K562 (cell line): Measurements from ENCODE around the gene FANK1. TPM values are rescaled to one million over a fixed set of nuclear protein-coding genes. Genes with fewer than 3 reads are reported as not detected.

ENCODE experiments used
- ATAC-seq: fragments of 200-7000 bp; cut with Tn5 transposase; 3 replicates; pipeline ENCODE4 v1.9.1; 2020; ENCODE audit warnings: moderate library complexity
- BruUV-seq: library from RNA; stranded (reverse); fragments of 400-500 nt; replicated peaks from 2 replicates; lab custom pipeline; 2021; lab: Mats Ljungman, UMichigan
- CTCF ChIA-PET: fragments of 300-600 bp; formaldehyde crosslinking; extraction: SDS; loops from one replicate; lab custom pipeline; 2021; ENCODE audit warnings: low intra/inter-chr PET ratio; lab: Yijun Ruan, JAX
- POLR2A ChIA-PET: fragments of 300-600, 350-650 bp; sonication (Branson Sonifier 250); formaldehyde crosslinking; extraction: SDS; loops from one replicate; lab custom pipeline; 2021; ENCODE audit warnings: antibody characterized with exemption, inconsistent platforms; lab: Yijun Ruan, JAX
- DNase-seq, 4 experiments: peaks; one replicate each; pipeline versions ENCODE4 v3.0.0 to v3.0.0-alpha.2; 2011 to 2018; ENCODE audit warnings: low spot score in 3 of 4, mixed read lengths in 3 of 4; ENCODE audit errors: extremely low read depth in 1 of 4
- FAIRE-seq: peaks from 2 replicates; lab custom pipeline; 2011; peaks lifted over from hg19 to GRCh38; lab: Jason Lieb, UNC
- H2AFZ ChIP-seq: 2 replicates; pipeline ENCODE4 v1.6.0; 2011; ENCODE audit warnings: low read depth, low read length, control low read depth, inconsistent platforms
- H3K27ac ChIP-seq: fragments of 200-600 bp; 3 replicates; pipeline ENCODE4 v1.8.0; 2011; ENCODE audit warnings: low read depth, mild to moderate bottlenecking, control low read depth, inconsistent platforms, low read length, moderate library complexity, mixed read lengths; ENCODE audit errors: extremely low read depth
- H3K27me3 ChIP-seq, 2 experiments: fragments of 300-600 bp in 1 of 2; 2 replicates in 1 of 2; 3 replicates in 1 of 2; pipeline versions ENCODE4 v1.6.0 to v1.8.0; 2011; ENCODE audit warnings: inconsistent platforms in 2 of 2, low read length in 2 of 2, mild to moderate bottlenecking in 1 of 2, mixed read lengths in 1 of 2, moderate library complexity in 1 of 2; ENCODE audit not compliant: control insufficient read depth in 2 of 2, insufficient read depth in 2 of 2
- H3K36me3 ChIP-seq: fragments of 300-600 bp; 3 replicates; pipeline ENCODE4 v1.8.0; 2011; ENCODE audit warnings: mild to moderate bottlenecking, low read length, inconsistent platforms; ENCODE audit not compliant: control insufficient read depth, insufficient read depth
- H3K4me1 ChIP-seq, 2 experiments: fragments of 200-600 bp in 1 of 2; replicated peaks in 1 of 2; 2 replicates in 1 of 2; 3 replicates in 1 of 2; pipeline versions ENCODE4 v1.5.1 to v1.8.0; 2011; ENCODE audit warnings: inconsistent platforms in 2 of 2, low read length in 2 of 2, mild to moderate bottlenecking in 1 of 2, mixed read lengths in 1 of 2, moderate library complexity in 1 of 2; ENCODE audit not compliant: control insufficient read depth in 2 of 2, insufficient read depth in 2 of 2
- H3K4me2 ChIP-seq: 2 replicates; pipeline ENCODE4 v1.6.1; 2011; ENCODE audit warnings: low read length, control low read depth, inconsistent platforms, mixed read lengths; ENCODE audit not compliant: insufficient read depth
- H3K4me3 ChIP-seq: fragments of 200-600 bp; sonication (generic), shearing (Covaris generic); 2 replicates; pipeline ENCODE4 v1.5.1; 2016; ENCODE audit warnings: control low read depth, inconsistent platforms
- H3K79me2 ChIP-seq: fragments of 200-600 bp; 3 replicates; pipeline ENCODE4 v1.8.0; 2011; ENCODE audit warnings: low read length, inconsistent platforms; ENCODE audit not compliant: control insufficient read depth, insufficient read depth
- H3K9ac ChIP-seq, 2 experiments: 2 replicates each; pipeline versions ENCODE4 v1.6.0 to v1.6.1; 2011; ENCODE audit warnings: low read depth in 2 of 2, low read length in 2 of 2, control low read depth in 1 of 2, inconsistent platforms in 1 of 2, mild to moderate bottlenecking in 1 of 2, mixed read lengths in 1 of 2; ENCODE audit not compliant: insufficient read depth in 1 of 2
- H3K9me1 ChIP-seq: one replicate; pipeline ENCODE4 v1.6.0; 2011; ENCODE audit warnings: inconsistent platforms, mild to moderate bottlenecking, low read length, moderate library complexity; ENCODE audit not compliant: control insufficient read depth, insufficient read depth
- H3K9me3 ChIP-seq: replicated peaks from 2 replicates; pipeline ENCODE4 v1.5.1; 2011; ENCODE audit warnings: low read depth, low read length, inconsistent platforms; ENCODE audit not compliant: control insufficient read depth, insufficient read depth
- H4K20me1 ChIP-seq: replicated peaks from 2 replicates; pipeline ENCODE4 v1.6.1; 2011; ENCODE audit warnings: low read length, inconsistent platforms, mixed read lengths; ENCODE audit not compliant: control insufficient read depth, insufficient read depth
- ETS2 ChIP-seq: IDR thresholded peaks from 2 replicates; pipeline ENCODE4 v1.6.1; 2016; ENCODE audit warnings: borderline replicate concordance, missing genetic modification characterization, mild to moderate bottlenecking, moderate library complexity, missing compliant biosample characterization; ENCODE audit not compliant: poor library complexity, severe bottlenecking
- HDGF ChIP-seq: fragments of 450-650 bp; IDR thresholded peaks from 2 replicates; pipeline ENCODE4 v1.6.1; 2016
- HMG20A ChIP-seq: fragments of 450-650 bp; formaldehyde crosslinking; conservative IDR thresholded peaks from 2 replicates; pipeline ENCODE4 v1.4.0; 2020; ENCODE audit warnings: mild to moderate bottlenecking, mixed read lengths
- MEIS2 ChIP-seq: fragments of 450-650 bp; IDR thresholded peaks from 2 replicates; pipeline ENCODE4 v1.6.1; 2014; ENCODE audit warnings: mild to moderate bottlenecking; ENCODE audit not compliant: partially characterized antibody
- MXI1 ChIP-seq: IDR thresholded peaks from 2 replicates; pipeline ENCODE4 v1.6.1; 2011; ENCODE audit warnings: low read depth, mild to moderate bottlenecking, improper control_type of control experiment, low read length
- PML ChIP-seq: IDR thresholded peaks from 2 replicates; pipeline ENCODE4 v1.6.1; 2012; ENCODE audit warnings: low read length, inconsistent platforms
- SMAD3 ChIP-seq: fragments of 450-650 bp; formaldehyde crosslinking; conservative IDR thresholded peaks from 2 replicates; pipeline ENCODE4 v1.4.0; 2020; ENCODE audit warnings: mild to moderate bottlenecking
- SMC3 ChIP-seq: conservative IDR thresholded peaks from 2 replicates; pipeline ENCODE4 v1.6.1; 2011; ENCODE audit warnings: low read depth, low read length, improper control_type of control experiment; ENCODE audit not compliant: insufficient read depth
- SUPT5H ChIP-seq: fragments of 450-650 bp; IDR thresholded peaks from 2 replicates; pipeline ENCODE4 v1.6.1; 2016
- U2AF1 ChIP-seq: fragments of 200-400 bp; formaldehyde crosslinking; optimal IDR thresholded peaks from 2 replicates; pipeline ENCODE3; 2017; ENCODE audit warnings: mild to moderate bottlenecking, low read depth, low read length, moderate library complexity
- ZC3H11A ChIP-seq: IDR thresholded peaks from 2 replicates; pipeline ENCODE4 v1.6.1; 2012; ENCODE audit warnings: low read depth, low read length, improper control_type of control experiment
- ZKSCAN3 ChIP-seq: fragments of 250-450 bp; sonication (Bioruptor Pico); IDR thresholded peaks from 2 replicates; pipeline ENCODE4 v1.4.0; 2020
- ZNF12 ChIP-seq: sonication (generic); formaldehyde crosslinking; IDR thresholded peaks from 2 replicates; pipeline ENCODE4 v1.4.0; 2020; ENCODE audit warnings: mild to moderate bottlenecking, missing genetic modification reagents
- WGBS: fragments of 100-300 bp; shearing (Covaris generic); methylation state at CpG from one replicate; pipeline ENCODE4 v1.1.6; 2016; ENCODE audit warnings: low coverage, mixed read lengths; ENCODE audit not compliant: insufficient coverage; ENCODE audit errors: missing lambda C conversion rate; 5-methylcytosine and 5-hydroxymethylcytosine counted together
- in situ Hi-C: fragments of 300-500 bp; cut with MboI; formaldehyde crosslinking; loops from 4 replicates; pipeline ENCODE4 v1.15.0; 2018; ENCODE audit warnings: inconsistent platforms, mixed read lengths
- intact Hi-C: fragments of 100-400 bp; cut with micrococcal nuclease; formaldehyde crosslinking; loops from 2 replicates; pipeline ENCODE4 v1.14.2; 2022
- polyA plus RNA-seq, 8 experiments: library from polyadenylated mRNA; depleted of rRNA in 4 of 8; stranded (reverse) in 5 of 8; unstranded in 3 of 8; fragments of >200 nt; fragmentation: Nextera tagmentation in 2 of 8; fragmentation: Illumina TruSeq in 1 of 8; extraction: Ambion mirVana in 2 of 8; extraction: Trizol in 1 of 8; gene quantifications; 2 replicates each; pipeline versions ENCODE4 v1.2.1 to v1.2.3, GENCODE V29; 2011 to 2014; ENCODE audit warnings: inconsistent platforms in 1 of 8, missing spikeins in 1 of 8
- total RNA-seq, 7 experiments: library from RNA; depleted of rRNA in 6 of 7; stranded (reverse); fragments of >200 nt in 6 of 7; fragmentation: Illumina TruSeq in 2 of 7; extraction: Trizol in 2 of 7; gene quantifications; 2 replicates each; pipeline versions ENCODE4 v1.2.1 to v1.2.3, GENCODE V29; 2011 to 2021; ENCODE audit warnings: low replicate concordance in 1 of 7
- TF ChIP-seq, protein P1 (sequence below), 3 experiments: fragments of 200-800 bp in 1 of 3; sonication (Bioruptor generic) in 1 of 3; sonication (generic) in 1 of 3; formaldehyde crosslinking in 1 of 3; IDR thresholded peaks; 2 replicates each; pipeline versions ENCODE4 v1.6.1 to v1.8.0; 2016 to 2022; ENCODE audit warnings: mild to moderate bottlenecking in 2 of 3, missing compliant biosample characterization in 2 of 3, missing genetic modification characterization in 2 of 3, missing genetic modification reagents in 1 of 3
- TF ChIP-seq, protein P2 (sequence below): fragments of 250-450 bp; sonication (Bioruptor Pico); IDR thresholded peaks from 2 replicates; pipeline ENCODE4 v1.8.0; 2021; ENCODE audit warnings: moderate library complexity, mild to moderate bottlenecking, inconsistent platforms
- TF ChIP-seq, protein P3 (sequence below): fragments of 450-650 bp; formaldehyde crosslinking; conservative IDR thresholded peaks from 2 replicates; pipeline ENCODE4 v1.4.0; 2022; ENCODE audit warnings: mild to moderate bottlenecking, missing genetic modification characterization

FANK1 gene
- total and polyA plus RNA-seq, 9 of the 15 experiments (the other 6 are each of a cell fraction or from before 2014, with no cell fraction given), result 0.11 to 2.3 (median 0.51) TPM; not detected in 1

DNA sequence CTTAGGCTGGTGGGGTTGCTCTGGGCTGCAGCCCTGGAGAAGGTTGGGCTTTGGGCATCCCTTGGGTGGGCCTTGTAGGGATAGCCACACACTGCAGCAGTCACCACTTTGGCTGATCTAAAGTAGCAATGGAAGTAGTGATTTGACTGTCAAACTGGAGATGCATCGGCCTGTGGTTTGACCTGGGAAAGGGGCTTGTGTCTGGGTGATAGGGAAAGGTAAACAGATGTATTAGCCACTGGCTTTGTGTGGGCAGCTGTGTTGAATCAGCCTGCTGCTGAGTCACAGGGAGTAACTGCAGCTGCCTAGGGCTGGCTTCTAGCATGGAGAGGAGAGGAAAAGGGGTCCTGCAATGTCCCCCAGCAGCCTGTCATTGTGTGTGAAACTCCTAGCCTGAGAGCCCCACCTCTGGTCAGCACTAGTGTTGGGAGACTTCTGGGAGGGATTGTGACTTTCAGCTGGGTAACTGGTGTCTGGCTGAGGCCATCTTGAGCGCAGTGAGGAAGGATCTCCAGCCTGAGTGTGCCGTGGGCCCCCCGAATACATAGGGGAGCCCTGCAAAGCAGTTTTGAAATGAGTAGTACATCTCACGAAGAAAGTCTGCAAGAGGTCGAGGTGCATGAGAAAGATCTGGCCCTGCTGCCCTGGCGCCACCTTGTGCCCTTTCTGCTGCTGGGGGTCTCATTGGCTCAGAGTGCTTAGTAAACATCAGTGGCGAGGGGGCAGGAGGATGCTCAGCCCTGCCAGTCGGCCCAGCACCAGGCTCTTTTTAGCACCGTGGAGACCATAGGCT lies 117.3 kb downstream of the FANK1 start:
- Histone ChIP-seq H3K9me1 (no peaks in the 10 kb centered on the region), H4K20me1 (no peaks in the 10 kb centered on the region), H3K27me3 (no peaks in the 10 kb centered on the region; a peak in 1 of 5 replicates), H3K36me3 (no peaks in the 10 kb centered on the region), H3K4me1 (no peaks in the 10 kb centered on the region; a peak in 1 of 5 replicates), H3K9ac (no peak overlapping the region), H3K27ac (no peak overlapping the region), H3K79me2 (no peaks in the 10 kb centered on the region), H3K4me2 (no peak overlapping the region), H2AFZ (no peak overlapping the region), H3K4me3 (no peak overlapping the region), H3K9me3 (no peaks in the 10 kb centered on the region)
- no peak for FAIRE-seq
- DNase-seq, result peak; percentile 7 to 27 (median 14)
- no TSS peak for BruUV-seq
- CTCF ChIA-PET, result no interaction called here
- ATAC-seq, result no peak
- POLR2A ChIA-PET, result no interaction called here
- intact Hi-C loops (no loop called here), in situ Hi-C loops (no loop called here)
- WGBS, result 0% methylated on average over 6 of the region's 10 CpGs
- TF ChIP-seq ETS2 (tag) (no peak), SMC3 (no peak), MEIS2 (peak; percentile 53), HDGF (no peak), MXI1 (no peak), SMAD3 (CRISPR knock-in tag) (no peak), HMG20A (no peak), U2AF1 (no peak), ZC3H11A (no peak), SUPT5H (no peak), PML (no peak), ZNF12 (CRISPR knock-in tag) (no peak), ZKSCAN3 (no peak)
- TF ChIP-seq, protein P1, sequence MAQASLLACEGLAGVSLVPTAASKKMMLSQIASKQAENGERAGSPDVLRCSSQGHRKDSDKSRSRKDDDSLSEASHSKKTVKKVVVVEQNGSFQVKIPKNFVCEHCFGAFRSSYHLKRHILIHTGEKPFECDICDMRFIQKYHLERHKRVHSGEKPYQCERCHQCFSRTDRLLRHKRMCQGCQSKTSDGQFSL (CRISPR knock-in tag; IDR thresholded peaks at IDR 0.05), result no peak
- TF ChIP-seq, protein P1 (tag; IDR thresholded peaks at IDR 0.05), result no peak
- TF ChIP-seq, protein P2, sequence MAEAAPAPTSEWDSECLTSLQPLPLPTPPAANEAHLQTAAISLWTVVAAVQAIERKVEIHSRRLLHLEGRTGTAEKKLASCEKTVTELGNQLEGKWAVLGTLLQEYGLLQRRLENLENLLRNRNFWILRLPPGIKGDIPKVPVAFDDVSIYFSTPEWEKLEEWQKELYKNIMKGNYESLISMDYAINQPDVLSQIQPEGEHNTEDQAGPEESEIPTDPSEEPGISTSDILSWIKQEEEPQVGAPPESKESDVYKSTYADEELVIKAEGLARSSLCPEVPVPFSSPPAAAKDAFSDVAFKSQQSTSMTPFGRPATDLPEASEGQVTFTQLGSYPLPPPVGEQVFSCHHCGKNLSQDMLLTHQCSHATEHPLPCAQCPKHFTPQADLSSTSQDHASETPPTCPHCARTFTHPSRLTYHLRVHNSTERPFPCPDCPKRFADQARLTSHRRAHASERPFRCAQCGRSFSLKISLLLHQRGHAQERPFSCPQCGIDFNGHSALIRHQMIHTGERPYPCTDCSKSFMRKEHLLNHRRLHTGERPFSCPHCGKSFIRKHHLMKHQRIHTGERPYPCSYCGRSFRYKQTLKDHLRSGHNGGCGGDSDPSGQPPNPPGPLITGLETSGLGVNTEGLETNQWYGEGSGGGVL (CRISPR knock-in tag), result no peak
- TF ChIP-seq, protein P3, sequence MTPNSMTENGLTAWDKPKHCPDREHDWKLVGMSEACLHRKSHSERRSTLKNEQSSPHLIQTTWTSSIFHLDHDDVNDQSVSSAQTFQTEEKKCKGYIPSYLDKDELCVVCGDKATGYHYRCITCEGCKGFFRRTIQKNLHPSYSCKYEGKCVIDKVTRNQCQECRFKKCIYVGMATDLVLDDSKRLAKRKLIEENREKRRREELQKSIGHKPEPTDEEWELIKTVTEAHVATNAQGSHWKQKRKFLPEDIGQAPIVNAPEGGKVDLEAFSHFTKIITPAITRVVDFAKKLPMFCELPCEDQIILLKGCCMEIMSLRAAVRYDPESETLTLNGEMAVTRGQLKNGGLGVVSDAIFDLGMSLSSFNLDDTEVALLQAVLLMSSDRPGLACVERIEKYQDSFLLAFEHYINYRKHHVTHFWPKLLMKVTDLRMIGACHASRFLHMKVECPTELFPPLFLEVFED, result no peak
